Esophagus squamous epithelium (tissue), 5 donors: ENCODE measurements around the gene CORIN. TPM values are rescaled to one million over a fixed set of nuclear protein-coding genes. Genes with fewer than 3 reads are reported as not detected.

Experiments
- DNase-seq: peaks from one replicate; lab custom pipeline; 2025; lab: John Stamatoyannopoulos, UW
- H3K27ac ChIP-seq, 4 donors: fragments of 200-600 bp; sonication (generic); one replicate each; pipeline ENCODE4 v1.5.1; 2016 to 2019; ENCODE audit warnings: mild to moderate bottlenecking in 1 of 4
- H3K27me3 ChIP-seq, 4 donors: fragments of 200-600 bp; sonication (generic); 1 replicate in 3 of 4; 2 replicates in 1 of 4; pipeline versions ENCODE4 v1.5.1 to v1.6.0; 2017 to 2021; ENCODE audit warnings: antibody characterized with exemption in 1 of 4
- H3K36me3 ChIP-seq, 3 donors: fragments of 200-600 bp; sonication (generic); one replicate each; pipeline ENCODE4 v1.5.1; 2016 to 2019
- H3K4me1 ChIP-seq, 3 donors: fragments of 200-600 bp; sonication (generic); one replicate each; pipeline ENCODE4 v1.5.1; 2017 to 2019
- H3K4me3 ChIP-seq, 4 donors: fragments of 200-600 bp; sonication (generic); 1 replicate in 3 of 4; 2 replicates in 1 of 4; pipeline ENCODE4 v1.5.1; 2016 to 2019; ENCODE audit warnings: mild to moderate bottlenecking in 2 of 4, moderate library complexity in 1 of 4
- H3K9me3 ChIP-seq, 3 donors: fragments of 200-600 bp; sonication (generic); one replicate each; pipeline ENCODE4 v1.5.1; 2016 to 2019
- CTCF ChIP-seq, 6 experiments: fragments of 450-650 bp in 4 of 6; fragments of 200-600 bp in 2 of 6; sonication (generic) in 2 of 6; IDR thresholded peaks; one replicate each; pipeline ENCODE4 v1.5.1; 2016 to 2019; ENCODE audit warnings: antibody characterized with exemption in 6 of 6, mild to moderate bottlenecking in 4 of 6, moderate library complexity in 4 of 6
- POLR2A ChIP-seq, 4 donors: fragments of 450-650 bp; IDR thresholded peaks; one replicate each; pipeline ENCODE4 v1.6.1; 2017; ENCODE audit warnings: antibody characterized with exemption in 4 of 4, mild to moderate bottlenecking in 4 of 4, moderate library complexity in 3 of 4
- WGBS, 2 donors: methylation state at CpG; one replicate each; pipeline ENCODE4 v1.1.5; 2018; 5-methylcytosine and 5-hydroxymethylcytosine counted together
- intact Hi-C: fragments of 100-400 bp; cut with DNase I; formaldehyde crosslinking; loops from one replicate; pipeline ENCODE4 v1.15.0; 2022
- total RNA-seq, 4 donors: library from RNA; depleted of rRNA; stranded (reverse); fragments of >200 nt; gene quantifications; one replicate each; pipeline ENCODE4 v1.1.0, GENCODE V29; 2016
- donor health status: DM: yes; HTN: yes; CAD: no.

CORIN gene
- total RNA-seq, 4 donors from 2014 or later, result 0.08 to 4.8 (median 0.41) TPM

- H3K4me1 ChIP-seq, result no peaks in the 10 kb centered on the region
- no peaks in the 10 kb centered on the region for H3K27me3 ChIP-seq
- no peak overlapping the region for H3K4me3 ChIP-seq
- H3K27ac ChIP-seq, result no peak overlapping the region
- no peak for DNase-seq
- TF ChIP-seq POLR2A (IDR thresholded peaks at IDR 0.05), result no peak
- no peak for TF ChIP-seq CTCF (IDR thresholded peaks at IDR 0.05)
- no peaks in the 10 kb centered on the region for H3K9me3 ChIP-seq
- no peaks in the 10 kb centered on the region for H3K36me3 ChIP-seq
- 58 to 71% methylated on average over 5 of the region's 5 CpGs for WGBS, 2 donors
- intact Hi-C loops, result no loop called here
Observed at GRCh38 chr4:47721892-47722575, 115.8 kb downstream of the CORIN start.

GRCh38 chr4:47721485-47721884 is 116.4 kb downstream of the CORIN start:
- 77% methylated on average over 6 of the region's 6 CpGs for WGBS, 2 donors
- intact Hi-C loops, result no loop called here
- H3K36me3 ChIP-seq, result no peaks in the 10 kb centered on the region

GRCh38 chr4:47720787-47721186 is 117.1 kb downstream of the CORIN start:
- no peak overlapping the region for H3K27ac ChIP-seq
- intact Hi-C loops, result no loop called here
- no peaks in the 10 kb centered on the region for H3K27me3 ChIP-seq
- H3K4me3 ChIP-seq, result no peak overlapping the region
- TF ChIP-seq CTCF (IDR thresholded peaks at IDR 0.05) (no peak), POLR2A (IDR thresholded peaks at IDR 0.05) (no peak)
- H3K9me3 ChIP-seq, result no peaks in the 10 kb centered on the region
- WGBS, 2 donors, result 78 to 88% methylated on average over 2 of the region's 2 CpGs
- no peaks in the 10 kb centered on the region for H3K4me1 ChIP-seq
- no peak for DNase-seq
- no peaks in the 10 kb centered on the region for H3K36me3 ChIP-seq

More at GRCh38 chr4:47721485-47721884, 116.4 kb downstream of the CORIN start:
- Histone ChIP-seq H3K9me3 (no peaks in the 10 kb centered on the region), H3K4me1 (no peaks in the 10 kb centered on the region), H3K4me3 (no peak overlapping the region), H3K27me3 (no peaks in the 10 kb centered on the region), H3K27ac (no peak overlapping the region)
- TF ChIP-seq CTCF (IDR thresholded peaks at IDR 0.05), result no peak
- TF ChIP-seq POLR2A (IDR thresholded peaks at IDR 0.05), result no peak
- DNase-seq, result no peak

GRCh38 chr4:47719576-47719975 is 118.3 kb downstream of the CORIN start:
- H3K4me1 ChIP-seq, result no peaks in the 10 kb centered on the region
- H3K27me3 ChIP-seq, result no peaks in the 10 kb centered on the region
- intact Hi-C loops, result no loop called here
- no peaks in the 10 kb centered on the region for H3K36me3 ChIP-seq
- no peak overlapping the region for H3K27ac ChIP-seq
- no peak for DNase-seq
- no peaks in the 10 kb centered on the region for H3K9me3 ChIP-seq
- WGBS, 2 donors, result 53 to 54% methylated on average over 4 of the region's 4 CpGs
- TF ChIP-seq POLR2A (IDR thresholded peaks at IDR 0.05) (no peak), CTCF (IDR thresholded peaks at IDR 0.05) (no peak)
- no peak overlapping the region for H3K4me3 ChIP-seq

- Histone ChIP-seq H3K9me3 (no peaks in the 10 kb centered on the region), H3K27ac (no peak overlapping the region), H3K4me3 (no peak overlapping the region), H3K4me1 (no peaks in the 10 kb centered on the region), H3K27me3 (no peaks in the 10 kb centered on the region), H3K36me3 (no peaks in the 10 kb centered on the region)
- no peak for TF ChIP-seq POLR2A (IDR thresholded peaks at IDR 0.05)
- no peak for TF ChIP-seq CTCF (IDR thresholded peaks at IDR 0.05)
- intact Hi-C loops, result no loop called here
- no peak for DNase-seq
- 59 to 70% methylated on average over 2 of the region's 2 CpGs for WGBS, 2 donors
Observed at GRCh38 chr4:47718696-47719095, 119.2 kb downstream of the CORIN start.
